HG02885 (cell line): ENCODE measurements around the gene AP5B1.
A peak's percentile ranks its signal among the peaks of the same experiment; 100 is the strongest.

Experiments used
- ATAC-seq: cut with Tn5 transposase; IDR thresholded peaks from one replicate; pipeline ENCODE4 v1.9.1; 2021; ENCODE audit warnings: mild to moderate bottlenecking; ENCODE audit not compliant: unreplicated experiment, poor library complexity

The AP5B1 gene

GRCh38 chr11:65787649-65788622 lies 7.2 kb upstream of the AP5B1 start:
- ATAC-seq: no peak

GRCh38 chr11:65786786-65787636 lies 6.2 kb upstream of the AP5B1 start, which contains the start of gene OVOL1:
Gene OVOL1, plus strand, starts transcription at chr11:65787063. Its CDS starts 311 bp downstream, at chr11:65787374.
- ATAC-seq: no peak

- ATAC-seq: no peak
These were observed 5.4 kb upstream of the AP5B1 start for GRCh38 chr11:65786008-65786785.

GRCh38 chr11:65785319-65786007 lies 4.7 kb upstream of the AP5B1 start:
- no peak for ATAC-seq

GRCh38 chr11:65782816-65783228 lies 2.0 kb upstream of the AP5B1 start:
- no peak for ATAC-seq

GRCh38 chr11:65781962-65782815 lies 1.4 kb upstream of the AP5B1 start:
- ATAC-seq: no peak

- ATAC-seq: peak; percentile 42
These were observed 581 bp upstream of the AP5B1 start for GRCh38 chr11:65781152-65781961.

GRCh38 chr11:65779919-65780769 lies 632 bp downstream of the AP5B1 start:
- peak; percentile 54 for ATAC-seq

GRCh38 chr11:65779669-65779918 lies 1.2 kb downstream of the AP5B1 start:
- no peak for ATAC-seq

GRCh38 chr11:65778901-65779668 lies 1.7 kb downstream of the AP5B1 start:
- ATAC-seq: no peak

- ATAC-seq: no peak
These were observed 2.3 kb downstream of the AP5B1 start for GRCh38 chr11:65778431-65778900.

GRCh38 chr11:65777821-65778361 lies 2.9 kb downstream of the AP5B1 start:
- ATAC-seq: no peak

GRCh38 chr11:65777241-65777640 lies 3.5 kb downstream of the AP5B1 start:
- no peak for ATAC-seq

- no peak for ATAC-seq
These were observed 4.0 kb downstream of the AP5B1 start for GRCh38 chr11:65776710-65777141.

- ATAC-seq: no peak
These were observed 4.6 kb downstream of the AP5B1 start for GRCh38 chr11:65776196-65776595.
